ENCODE data around the gene SLC13A1.

DNA sequence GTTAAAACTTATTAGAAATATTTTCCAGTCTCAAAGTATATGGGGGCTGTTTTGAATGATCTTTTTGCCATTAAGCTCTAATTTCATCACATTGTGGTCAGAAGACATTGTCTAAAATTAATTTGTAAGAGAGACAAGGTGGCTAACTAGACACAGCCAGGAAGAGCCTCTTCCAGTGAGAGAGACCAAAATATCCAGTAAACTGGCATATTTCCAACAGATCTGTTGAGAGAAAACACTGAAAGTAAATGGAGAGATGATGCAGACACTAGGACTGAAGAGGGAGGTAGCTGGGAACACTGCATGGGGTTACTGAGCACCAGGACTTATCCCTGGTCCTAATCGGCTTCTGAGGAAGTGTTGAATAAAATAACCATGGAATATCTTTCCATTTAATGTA is 102.8 kb downstream of the SLC13A1 start:
- TF ChIP-seq CTCF (IDR thresholded peaks at IDR 0.05) (no peak), POLR2A (IDR thresholded peaks at IDR 0.05) (no peak)

Data from lower leg skin (tissue), 3 donors.